NCI-H1048 (cell line): ENCODE data around the gene MPC1L.
A peak's percentile ranks its signal among the peaks of the same experiment; 100 is the strongest.

Source experiments
- DNase-seq: peaks from one replicate; lab custom pipeline; 2025; lab: John Stamatoyannopoulos, UW

MPC1L gene

DNA sequence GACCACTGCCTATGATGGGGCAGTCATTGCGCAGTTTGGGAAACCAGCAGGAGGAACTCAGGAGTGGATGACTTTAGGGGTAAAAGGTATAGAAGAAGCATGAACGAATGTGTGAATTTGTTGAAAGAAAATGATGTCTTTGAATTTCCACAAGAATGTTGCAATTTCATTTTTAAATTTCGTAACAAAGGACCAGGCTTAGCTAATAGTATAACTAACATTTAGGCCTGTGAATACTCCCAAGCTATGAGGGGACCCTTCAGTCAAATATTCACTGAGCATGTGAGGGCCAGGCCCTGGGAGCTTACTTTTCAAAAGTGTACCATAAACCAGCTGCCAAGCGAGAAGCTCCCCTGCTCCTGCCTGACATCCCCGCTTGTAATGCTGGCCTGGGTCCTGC lies 5.3 kb downstream of the MPC1L start:
- DNase-seq: no peak

GRCh38 chrX:40632199-40632598 lies 9.0 kb downstream of the MPC1L start:
- DNase-seq: no peak

DNA sequence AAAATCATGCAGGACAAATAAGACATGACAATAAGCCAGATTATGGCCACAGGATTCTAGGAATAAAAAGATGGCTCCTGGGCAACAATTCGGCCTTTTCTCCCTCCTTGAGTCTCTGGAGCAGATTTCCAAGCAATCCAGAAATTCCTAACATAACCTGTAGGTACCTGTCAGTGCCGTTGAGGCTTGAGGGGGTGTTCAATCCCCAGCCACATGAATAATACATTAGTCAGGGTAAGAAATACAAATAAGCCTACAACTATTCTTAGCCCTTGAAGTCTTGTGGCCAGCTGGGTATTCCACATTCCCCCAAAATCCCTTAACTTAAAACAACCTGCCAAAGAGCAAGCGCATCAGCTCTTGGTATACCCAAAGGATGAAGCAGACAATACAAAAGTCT lies 14.5 kb downstream of the MPC1L start:
- no peak for DNase-seq

GRCh38 chrX:40644176-40644575 lies 20.9 kb downstream of the MPC1L start:
- no peak for DNase-seq

DNA sequence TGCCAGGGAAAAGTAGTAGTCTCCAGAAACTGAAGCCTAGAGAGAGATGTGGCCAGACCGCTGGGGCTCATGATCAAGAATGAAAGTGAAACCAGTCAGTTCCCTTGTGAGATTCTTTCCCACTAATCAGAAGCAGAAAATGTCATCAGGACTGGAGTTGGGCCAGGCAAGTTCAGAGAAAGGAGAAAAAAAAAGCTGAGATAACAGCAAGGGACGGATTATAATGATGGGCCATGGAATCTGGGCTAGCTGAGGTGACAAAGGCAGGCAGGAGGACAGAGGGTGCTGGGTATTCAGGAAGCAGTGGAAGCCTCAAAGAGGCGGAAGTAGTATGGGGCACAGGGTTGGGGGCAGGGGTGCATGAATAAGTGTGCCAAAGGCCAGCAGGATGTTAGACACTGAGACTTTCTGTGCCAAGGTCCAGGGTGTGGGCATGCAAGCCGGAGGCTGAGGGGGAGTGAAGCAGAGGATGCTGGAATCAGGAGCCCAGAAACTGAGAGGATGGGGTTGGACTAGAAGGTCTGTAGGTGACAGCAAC lies 21.7 kb downstream of the MPC1L start:
- no peak for DNase-seq

- no peak for DNase-seq
Measured at GRCh38 chrX:40646489-40647306, 23.5 kb downstream of the MPC1L start.

DNA sequence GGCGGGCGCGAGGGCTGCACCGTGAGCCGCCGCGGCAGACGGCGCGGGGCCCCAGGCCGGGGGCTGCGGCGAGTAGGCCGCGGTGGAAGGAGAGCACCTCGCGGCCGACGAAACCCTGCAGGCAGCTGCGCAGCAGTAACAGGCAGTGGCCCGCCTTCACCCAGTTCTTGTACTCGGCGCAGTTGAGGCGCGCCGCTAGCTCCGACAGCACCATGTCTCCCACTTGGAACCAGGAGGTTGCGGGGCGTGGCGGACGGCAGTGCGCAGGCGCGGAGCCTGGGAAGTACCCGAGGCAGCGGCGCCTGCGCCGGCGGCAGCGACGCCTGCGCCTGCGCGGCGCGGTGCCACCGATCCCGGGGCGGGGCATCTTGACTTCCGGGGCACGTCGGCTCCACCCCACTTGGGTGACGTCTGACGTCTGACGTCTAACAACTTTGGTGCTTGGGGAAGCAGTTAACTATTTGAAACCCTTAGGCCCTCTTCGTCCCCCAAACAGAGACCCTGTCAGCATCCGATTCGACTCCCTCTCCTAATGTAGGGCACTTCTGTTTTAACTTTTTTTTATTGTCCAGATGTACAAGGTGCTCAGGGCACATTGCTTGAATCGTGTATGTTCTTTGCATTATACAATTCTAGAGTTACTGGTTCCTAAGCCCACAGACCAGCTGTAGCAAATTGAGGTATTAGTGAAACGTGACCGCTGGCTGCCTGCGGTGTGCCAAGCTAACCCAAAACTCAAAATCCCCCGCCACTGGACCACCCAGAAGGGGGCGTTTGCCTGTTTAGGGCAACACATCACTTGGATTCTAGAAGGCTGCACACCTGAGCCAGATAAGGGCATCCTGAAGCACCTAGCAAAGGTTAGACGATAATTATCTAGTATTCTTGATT lies 24.3 kb downstream of the MPC1L start, which contains the start of gene CXorf38:
TSS of gene CXorf38 (minus strand) at position 255 of the 891 bp plus-strand sequence. CDS start at position 214, 41 bp downstream.
- DNase-seq: peak; percentile 64

DNA sequence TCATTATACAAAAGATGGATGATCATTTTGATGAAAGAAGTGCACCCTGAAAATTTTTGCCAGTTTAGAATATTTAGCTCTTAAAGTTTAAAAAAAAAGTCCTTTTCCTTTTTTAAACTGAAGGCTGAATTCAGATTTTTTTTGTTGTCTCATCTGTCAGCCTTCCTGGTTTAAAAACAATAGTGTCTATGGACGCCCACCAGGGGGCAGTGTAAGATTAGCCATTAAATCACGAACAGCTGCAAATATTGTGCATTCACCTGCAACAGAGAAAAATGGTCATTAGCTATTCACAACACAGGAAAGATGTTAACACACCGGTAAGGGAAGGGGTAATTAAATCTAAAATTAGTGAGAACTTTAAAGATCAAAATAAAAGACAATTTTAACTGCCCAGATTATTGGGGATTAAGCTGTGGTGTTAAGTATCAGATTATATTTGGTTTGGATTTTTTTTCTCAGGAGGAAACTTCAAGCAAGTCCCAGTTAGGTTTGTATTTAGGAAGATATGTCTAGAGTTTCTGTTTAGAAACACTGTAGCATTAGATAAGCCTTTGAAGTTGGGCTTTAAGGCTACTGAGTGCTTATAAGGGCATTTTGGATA lies 28.5 kb downstream of the MPC1L start:
- DNase-seq: peak; percentile 1

DNA sequence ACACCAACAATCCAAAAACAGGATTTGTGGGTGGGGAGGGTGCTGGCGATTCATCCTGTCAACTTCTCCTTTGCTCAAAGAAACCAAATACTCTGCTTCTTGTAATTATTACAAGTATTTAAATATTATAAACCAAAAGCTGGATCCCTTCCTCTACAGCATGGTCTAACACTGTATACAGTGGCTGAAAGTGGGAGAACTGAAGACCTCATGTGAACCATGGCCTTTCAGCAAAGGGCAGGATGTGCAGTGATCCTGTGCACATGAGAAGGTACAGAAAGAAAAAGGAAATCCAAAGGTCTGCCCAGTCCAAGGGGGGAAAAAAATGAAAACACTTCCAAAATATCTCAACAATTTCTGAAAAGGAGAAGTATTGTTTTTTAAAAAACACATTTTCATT lies 29.4 kb downstream of the MPC1L start:
- no peak for DNase-seq

DNA sequence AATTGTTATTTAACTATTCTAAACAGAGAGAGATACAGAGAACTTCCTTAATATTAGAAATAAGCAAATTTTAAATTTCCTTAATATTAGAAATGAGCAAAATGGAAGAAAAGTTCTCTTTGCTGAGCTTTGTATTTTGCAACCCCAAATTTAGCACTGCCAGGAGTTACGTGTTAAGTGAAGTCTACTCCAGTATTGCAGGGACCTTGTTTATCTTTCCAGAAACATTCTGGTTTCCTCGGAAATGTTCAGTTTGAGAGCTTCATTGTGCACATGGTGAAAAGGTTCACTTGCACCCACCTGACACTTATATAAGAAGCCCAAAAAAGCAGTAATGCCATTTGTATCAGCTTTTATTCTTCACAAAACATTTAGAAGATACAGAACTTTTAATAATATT lies 30.3 kb downstream of the MPC1L start:
- DNase-seq: no peak

DNA sequence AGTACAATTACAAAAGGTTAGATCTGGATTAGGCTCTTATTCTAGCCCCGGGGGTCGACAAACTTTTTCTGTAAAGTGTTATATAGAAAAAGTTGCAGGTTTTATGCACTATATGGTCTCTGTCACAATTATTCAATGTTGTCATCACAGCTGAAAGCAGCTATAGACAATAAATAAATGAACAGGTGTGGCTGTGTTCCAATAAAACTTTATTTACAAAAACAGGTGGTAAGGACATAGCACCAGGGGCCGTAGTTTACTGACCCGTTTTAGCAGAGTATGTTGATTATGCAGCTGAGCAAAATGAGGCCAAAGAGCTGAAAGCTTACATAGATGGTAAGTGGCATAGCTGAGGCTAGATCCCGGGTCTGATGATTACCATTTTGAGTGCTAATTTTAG lies 37.2 kb downstream of the MPC1L start:
- no peak for DNase-seq

- no peak for DNase-seq
Measured at GRCh38 chrX:40661489-40661888, 38.3 kb downstream of the MPC1L start.

DNA sequence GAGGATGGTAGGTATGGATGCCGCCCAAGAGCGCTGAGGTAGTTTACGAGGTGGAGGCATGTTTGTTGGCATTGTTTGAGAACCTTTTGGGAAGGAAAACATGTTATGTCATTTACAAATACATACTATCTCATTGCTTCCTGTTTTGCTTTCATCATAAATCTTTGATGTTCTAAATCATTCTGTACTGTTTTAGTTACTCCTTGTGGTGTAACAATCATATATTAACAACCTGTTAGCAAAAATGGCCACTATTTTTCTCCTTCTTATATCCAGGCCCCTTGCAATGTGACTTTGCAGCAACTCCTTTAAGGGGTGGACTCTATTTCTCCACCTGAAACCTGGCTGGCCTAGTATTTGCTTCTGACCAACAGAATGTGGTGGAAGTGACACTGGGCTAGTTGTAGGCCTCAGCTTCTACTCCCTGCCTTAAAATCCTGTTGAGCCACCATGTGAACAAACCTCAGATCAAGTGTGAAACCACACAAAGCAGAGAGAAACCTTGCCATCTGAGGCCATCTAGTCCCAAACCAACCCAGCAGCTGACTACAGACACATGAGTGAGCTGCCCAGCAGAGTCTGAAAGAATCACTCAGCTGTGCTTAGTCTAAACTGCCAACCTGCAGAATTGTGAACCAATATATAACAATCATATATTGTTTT lies 40.0 kb downstream of the MPC1L start:
- DNase-seq: no peak

DNA sequence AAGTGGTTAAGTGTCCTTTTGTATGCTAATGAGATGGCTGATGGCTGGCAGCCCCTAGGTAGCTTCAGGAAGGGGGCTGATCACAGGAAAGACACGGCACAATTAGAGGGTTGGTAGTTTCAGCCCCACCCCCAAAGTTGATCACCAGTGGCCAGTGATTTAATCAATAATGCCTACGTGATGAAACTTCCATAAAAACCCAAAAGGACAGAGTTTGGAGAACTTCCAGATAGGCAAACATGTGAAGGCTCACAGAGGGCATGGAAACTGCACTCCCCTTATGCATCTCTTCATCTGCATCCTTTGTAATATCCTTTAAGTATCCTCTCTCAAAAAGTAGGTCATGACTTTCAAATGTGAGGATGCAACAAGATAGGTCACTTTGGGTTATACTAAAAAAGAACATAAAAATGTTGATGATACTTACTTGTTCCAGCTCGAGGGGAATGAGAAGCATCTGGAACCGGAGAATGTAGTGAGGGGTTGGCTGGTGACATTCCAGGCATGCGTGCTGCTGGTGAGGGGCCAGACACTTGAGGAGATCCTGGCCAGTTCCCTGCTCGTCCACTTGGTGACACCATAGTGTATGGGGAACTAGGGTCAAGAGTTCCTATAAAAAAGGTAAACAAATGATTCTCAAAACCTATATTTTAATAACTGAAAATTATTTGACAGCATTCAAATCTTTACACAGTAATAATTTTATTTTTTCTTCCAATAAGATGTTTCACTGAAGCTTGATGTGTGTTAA lies 40.8 kb downstream of the MPC1L start:
- no peak for DNase-seq

- no peak for DNase-seq
Measured at GRCh38 chrX:40671126-40671525, 47.9 kb downstream of the MPC1L start.
